GM19239 (cell line): ENCODE measurements around the gene ACTRT3.
"Not testable (repeated sequence)": the region's sequence is repeated elsewhere in the genome, so short reads cannot be mapped to it uniquely, and the experiment has no call there.

Experiments
- DNase-seq: peaks from one replicate; pipeline ENCODE4 v3.0.0; 2011; ENCODE audit warnings: low spot score; ENCODE audit not compliant: insufficient read length
- FAIRE-seq: peaks from 2 replicates; lab custom pipeline; 2011; peaks lifted over from hg19 to GRCh38; lab: Jason Lieb, UNC

ACTRT3 gene

GRCh38 chr3:169722724-169723123 lies 46.6 kb downstream of the ACTRT3 start:
- FAIRE-seq: no peak

DNA sequence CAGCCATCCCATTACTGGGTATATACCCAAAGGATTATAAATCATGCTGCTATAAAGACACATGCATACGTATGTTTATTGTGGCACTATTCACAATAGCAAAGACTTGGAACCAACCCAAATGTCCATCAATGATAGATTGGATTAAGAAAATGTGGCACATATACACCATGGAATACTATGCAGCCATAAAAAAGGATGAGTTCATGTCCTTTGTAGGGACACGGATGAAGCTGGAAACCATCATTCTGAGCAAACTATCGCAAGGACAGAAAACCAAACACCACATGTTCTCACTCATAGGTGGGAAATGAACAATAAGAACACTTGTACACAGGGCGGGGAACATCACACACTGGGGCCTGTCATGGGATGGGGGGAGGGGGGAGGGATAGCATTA lies 50.9 kb downstream of the ACTRT3 start:
- not testable (repeated sequence) for FAIRE-seq, DNase-seq

More at GRCh38 chr3:169722724-169723123, 46.6 kb downstream of the ACTRT3 start:
- DNase-seq: no peak
